HG03196 (cell line): ENCODE measurements around the gene CCDC197.

ENCODE experiments used
- ATAC-seq: cut with Tn5 transposase; IDR thresholded peaks from one replicate; pipeline ENCODE4 v1.9.1; 2021; ENCODE audit not compliant: unreplicated experiment

Gene CCDC197

DNA sequence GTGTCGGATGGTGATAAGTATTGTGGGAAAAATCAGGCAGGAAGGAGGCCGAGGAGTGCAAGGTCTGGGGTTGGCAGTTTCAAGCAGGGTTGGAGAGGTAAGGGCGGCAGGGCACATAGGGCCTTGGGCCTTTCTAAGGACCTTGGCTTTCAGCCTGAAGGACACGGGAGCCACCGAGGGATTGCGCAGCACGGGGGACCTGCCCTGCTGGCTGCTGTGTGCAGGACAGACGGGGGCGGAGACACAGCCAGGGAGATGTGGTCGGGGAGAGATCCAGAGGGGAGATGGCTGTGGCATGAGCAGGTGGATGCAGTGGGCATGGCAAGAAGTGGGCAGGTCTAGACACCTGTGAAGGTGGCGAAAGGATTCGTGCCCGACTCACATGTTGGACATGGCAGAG lies 43.7 kb downstream of the CCDC197 start:
- no peak for ATAC-seq

DNA sequence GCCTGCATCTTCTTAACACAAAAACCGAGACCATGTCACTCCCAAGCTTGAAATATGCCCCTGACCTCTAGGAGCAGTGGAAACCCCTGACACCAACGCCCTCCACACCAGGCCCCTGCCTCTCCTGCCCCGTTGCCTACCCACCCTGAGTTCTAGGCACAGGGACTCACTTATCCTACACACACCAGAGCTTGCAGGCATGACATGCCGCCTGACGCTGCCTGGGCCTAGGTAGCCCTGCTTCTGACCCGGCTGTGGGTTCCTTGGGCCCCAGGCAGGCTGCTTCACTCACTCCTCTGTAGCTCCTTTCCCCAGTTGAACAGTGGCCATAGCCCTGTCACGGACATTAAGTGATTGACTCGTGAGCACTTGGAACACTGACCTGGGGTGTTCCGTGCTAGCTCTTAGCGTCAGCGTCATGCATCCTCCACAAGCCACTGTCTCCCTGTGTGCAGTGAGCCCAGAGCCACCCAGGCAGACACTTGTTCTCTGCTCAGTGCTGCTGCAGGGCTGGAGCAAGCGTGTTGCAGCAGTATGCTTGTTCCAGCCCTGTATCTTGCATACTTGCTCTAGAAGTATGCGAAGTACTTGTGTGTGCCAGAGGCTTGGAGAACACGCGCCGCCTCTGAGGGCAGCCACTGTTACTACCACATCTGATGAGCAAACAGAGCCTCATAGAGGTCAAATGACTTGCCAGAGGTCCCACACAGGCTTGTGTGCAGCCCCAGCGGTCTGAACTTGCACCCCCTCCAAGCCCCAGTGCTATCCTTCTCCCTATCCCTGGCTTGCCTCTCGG lies 44.6 kb downstream of the CCDC197 start:
- ATAC-seq: no peak

DNA sequence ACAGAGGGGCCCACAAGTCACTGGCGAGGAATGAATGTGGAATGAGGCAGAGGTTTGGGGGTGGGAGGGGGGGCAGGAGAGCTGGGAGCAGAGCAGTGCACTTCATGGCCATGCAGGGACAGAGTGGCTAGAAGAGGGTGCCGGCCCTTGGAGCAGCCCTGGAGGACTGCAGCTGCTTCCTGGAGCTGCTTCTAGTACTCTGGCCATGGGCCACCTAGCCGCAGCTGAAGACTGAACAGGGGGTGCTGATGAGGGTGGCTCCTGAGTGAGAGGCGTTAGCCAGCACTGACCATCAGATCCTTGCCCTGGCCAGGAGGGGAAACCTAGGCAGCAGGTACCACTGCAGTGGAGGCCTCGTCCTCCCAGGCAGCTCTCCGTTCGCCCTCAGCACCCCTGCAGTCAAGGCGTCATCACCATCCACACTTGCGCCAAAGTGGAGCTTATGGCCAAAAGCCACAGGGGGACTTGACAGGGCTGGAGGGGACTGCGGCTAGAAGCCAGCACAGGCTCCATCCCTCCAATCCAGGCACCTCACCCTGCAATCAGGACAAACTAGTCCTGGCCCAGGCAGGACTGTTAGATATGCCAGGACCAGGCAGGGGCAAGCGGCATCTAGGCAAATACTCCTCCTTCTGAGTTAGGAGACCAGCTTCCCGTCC lies 45.5 kb downstream of the CCDC197 start:
- ATAC-seq: no peak

DNA sequence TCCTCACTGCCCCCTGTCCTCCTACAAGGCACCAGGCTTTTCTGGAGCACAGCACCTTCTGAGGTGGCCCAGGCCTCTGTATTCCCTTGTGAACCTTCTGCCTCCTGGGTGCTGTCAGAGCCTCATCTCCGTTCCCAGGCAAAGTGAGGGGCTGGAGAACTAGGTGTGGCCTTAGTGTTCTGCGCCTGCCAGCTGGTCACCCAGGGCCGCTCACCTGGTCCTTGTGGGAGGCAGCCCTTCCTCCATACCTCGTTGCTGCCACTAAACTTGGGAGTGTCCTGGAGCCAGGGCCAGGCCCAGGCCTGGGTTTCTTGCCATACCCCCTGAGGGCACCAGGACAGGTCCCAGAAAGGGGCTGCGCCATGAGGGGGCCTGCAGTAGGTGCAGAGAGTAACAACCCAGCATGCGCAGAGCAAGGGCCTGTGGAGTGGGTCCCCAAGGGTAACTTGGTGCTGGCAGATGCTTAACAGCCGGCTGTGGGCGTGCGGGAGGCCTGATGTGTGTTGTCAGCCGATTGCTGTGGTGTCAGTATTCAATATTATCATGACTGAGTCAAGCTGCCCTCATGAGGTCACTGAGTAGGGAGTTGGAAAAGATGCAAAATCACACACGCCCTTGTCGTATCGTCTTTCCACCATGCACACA lies 46.1 kb downstream of the CCDC197 start:
- ATAC-seq: no peak

DNA sequence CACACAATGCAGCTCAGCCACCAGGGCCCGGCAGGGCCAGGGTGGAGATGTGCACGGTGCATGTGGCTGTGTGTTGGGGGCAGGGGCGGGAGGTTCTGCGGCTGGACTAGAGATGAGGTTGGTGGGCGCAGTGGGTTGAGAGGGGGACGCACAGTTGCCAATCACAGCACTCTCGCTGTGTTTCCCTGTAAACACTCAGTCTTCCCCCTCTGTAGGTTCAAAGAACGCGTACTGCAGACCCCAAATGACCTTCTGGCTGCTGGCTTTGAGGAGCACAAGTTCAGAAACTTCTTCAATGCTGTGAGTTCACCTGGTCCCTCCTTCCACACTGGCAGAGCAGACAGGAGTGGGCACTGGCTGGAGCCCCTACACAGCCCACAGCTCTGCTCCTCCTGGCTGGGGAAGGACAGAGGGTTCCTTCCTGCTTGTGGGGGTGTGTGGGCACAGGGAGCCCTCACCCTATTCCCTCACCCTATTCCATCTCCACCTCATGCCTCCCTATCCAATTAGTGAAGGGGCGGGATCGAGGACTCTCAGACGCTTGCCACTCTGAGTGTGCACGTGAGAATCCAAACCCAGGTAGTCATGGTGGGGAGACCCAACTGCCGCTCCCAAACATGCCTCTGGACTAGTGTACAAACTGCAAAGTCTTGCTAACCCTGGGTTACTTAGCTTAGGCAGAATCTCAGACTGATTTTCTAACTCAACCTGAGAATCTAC lies 46.8 kb downstream of the CCDC197 start:
- ATAC-seq: no peak

DNA sequence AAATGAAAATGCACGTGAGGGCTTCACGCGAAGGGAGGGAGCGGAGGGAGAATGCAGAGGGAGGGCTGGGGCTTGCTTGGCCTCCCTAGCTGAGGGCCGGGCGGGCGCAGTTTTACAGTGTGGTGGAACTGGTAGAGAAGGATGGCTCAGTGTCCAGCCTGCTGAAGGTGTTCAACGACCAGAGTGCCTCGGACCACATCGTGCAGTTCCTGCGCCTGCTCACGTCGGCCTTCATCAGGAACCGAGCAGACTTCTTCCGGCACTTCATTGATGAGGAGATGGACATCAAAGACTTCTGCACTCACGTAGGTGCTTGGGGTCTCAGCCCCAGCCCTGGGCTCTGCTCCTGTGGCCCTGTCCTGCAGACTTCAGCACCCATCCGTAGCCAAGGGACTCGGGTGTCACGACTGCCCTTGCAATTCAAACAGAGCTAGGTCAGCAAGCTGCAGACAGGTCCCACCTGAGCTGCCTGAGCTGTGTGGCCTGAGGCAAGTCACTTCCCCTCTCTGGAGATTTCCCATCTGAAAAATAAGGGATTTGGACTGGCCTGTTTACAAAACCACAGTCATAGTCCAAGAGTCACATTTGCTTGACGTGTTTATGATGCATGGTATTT lies 47.5 kb downstream of the CCDC197 start:
- no peak for ATAC-seq

DNA sequence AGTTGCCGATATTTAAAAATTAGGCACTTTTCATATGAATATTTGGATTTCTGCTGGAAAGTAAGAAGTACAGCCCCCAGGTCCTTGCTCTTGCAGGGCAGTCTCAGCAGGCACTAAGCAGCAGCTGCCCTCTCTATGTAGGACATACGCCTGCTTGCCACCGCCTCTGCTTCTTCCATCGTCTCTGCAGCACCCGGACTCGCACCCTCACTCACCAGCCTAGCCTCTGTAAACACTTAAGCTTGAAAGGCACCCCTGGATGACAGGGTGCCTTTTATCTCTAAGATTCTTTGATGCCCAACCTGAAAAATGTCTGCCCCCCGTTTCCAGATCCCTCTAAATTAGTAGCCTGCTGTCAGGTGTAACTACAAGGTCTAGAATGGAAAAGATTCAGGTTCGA lies 48.0 kb downstream of the CCDC197 start:
- no peak for ATAC-seq

DNA sequence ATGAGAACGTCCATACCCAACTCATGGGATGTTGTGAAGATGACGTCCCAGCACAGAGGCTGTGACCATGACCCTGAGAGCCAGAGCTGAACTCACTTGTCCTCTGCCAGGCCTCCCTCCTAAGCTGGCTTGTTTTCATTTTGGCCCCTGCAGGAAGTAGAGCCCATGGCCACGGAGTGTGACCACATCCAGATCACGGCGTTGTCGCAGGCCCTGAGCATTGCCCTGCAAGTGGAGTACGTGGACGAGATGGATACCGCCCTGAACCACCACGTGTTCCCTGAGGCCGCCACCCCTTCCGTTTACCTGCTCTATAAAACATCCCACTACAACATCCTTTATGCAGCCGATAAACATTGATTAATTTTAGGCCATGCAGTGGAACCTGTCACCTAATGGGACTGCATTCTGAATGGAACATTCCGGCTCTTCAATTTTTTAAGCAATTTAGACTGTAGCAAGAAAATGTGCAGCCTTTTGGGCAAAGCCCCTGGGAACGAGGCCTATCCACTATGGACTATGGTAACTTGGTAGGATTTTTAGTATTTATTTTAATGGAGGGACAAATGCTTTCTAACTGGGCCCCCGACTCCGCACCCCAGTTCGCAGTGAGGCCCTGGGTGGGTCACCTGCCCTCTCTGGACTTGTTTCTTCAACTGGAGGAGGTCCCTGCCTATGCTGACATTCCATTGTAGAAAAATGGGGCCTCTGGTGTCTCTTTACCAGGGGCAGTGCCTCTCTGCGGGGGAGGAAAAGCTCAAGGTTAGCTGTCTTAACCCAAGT lies 48.7 kb downstream of the CCDC197 start:
- ATAC-seq: no peak

DNA sequence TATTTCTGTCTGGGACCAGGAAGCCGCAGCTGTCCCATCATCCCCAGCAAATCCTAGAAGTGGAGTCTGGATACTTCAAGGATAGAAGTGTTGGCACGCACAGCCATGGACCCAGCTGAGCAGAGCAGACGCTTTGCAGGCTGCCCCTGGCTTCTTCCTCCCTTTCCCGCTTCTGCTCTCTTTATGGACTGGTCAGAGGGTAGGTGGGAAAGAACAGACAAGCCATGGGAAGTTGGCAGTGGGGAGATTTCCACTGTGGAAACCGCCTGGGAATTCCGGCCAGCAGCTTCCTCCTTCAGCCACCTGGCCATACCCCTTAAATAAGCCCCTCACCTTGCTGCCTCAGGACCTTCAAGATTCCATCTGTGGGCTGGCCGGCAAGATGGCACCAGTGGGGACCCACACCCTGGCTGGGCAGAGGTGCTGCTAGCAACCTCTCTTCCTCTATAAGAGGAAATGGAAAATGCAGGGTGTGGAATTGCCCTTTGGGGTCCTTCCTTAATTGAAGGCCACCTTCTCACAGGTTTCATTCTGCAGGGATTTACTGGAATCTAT lies 49.7 kb downstream of the CCDC197 start:
- no peak for ATAC-seq

DNA sequence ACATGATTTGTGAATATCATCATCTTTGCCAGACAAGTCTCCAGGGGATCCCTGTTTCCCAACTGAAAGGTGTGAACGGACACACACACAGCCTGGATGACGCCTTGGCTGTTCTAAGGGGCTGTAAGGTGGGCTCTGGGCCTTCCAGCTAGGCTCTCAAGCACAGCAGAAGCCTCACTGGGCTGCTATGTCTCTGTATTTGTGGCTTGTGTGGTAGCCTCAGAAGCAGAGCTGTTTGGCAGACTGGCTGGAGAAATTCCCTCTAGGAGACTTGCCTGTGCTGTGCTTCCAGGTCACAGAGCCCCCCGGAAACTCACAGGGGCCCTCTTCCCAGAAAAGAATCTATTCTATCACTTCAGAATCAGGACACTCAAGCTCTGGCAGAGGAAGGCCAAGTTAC lies 50.5 kb downstream of the CCDC197 start:
- ATAC-seq: no peak

DNA sequence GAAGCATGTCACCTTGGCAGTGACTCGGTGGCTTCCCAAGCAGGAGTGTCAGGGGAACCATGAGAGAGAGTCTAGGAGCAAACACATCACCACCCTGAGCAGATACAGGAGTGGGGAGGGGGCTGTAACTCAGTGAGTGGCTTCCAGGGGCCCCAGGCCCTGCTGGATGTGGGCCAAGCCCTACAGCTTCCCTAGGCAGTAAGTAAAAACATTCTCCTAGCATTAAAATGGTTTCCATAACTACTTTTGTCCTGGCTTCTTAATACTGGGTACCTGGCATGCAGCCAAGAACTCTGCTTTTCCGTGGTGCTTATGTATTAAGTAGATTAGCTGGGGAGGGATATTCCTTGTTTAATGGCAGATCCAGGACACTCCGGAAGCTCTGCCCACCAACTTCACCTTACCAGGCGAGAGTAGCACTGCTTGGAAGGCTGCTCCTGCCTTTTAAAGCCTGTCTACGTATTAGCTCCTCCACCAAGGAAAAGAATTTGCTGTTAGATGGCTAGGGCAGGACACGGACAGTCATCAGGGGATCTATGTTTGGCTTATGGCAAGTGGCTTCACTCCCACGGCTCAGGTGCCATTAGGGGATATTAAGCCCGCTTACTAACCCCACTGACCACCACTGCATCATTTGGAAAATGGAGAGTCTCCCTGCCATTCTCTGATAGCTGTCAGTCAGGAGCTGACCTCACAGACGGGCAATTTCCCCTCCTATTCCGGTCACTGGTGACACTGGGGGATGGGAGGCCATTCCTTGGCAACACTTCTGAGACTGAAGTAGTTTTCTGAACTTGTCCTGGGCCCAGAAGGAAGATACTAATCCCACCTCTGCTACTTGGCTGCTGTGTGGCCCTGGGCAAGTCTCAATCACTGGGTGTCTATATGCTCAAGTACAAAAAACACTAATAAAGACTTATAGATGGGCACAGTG lies 51.9 kb downstream of the CCDC197 start:
- ATAC-seq: no peak

DNA sequence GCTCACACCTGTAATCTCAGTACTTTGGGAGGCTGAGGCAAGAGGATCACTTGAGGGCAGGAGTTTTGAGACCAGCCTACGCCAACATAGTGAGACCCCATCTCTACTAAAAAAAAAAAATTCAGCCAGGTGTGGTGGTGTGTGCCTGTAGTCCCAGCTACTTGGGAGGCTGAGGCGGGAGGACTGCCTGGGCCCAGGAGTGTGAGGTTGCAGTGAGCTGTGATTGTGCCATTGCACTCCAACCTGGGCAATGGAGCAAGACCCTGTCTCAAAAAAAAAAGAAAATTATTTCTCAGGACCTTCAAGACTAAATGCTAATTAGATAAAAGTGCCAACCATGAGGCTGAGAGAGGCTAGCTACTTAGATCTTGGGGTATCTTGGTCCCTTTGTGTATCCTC lies 52.5 kb downstream of the CCDC197 start:
- no peak for ATAC-seq

DNA sequence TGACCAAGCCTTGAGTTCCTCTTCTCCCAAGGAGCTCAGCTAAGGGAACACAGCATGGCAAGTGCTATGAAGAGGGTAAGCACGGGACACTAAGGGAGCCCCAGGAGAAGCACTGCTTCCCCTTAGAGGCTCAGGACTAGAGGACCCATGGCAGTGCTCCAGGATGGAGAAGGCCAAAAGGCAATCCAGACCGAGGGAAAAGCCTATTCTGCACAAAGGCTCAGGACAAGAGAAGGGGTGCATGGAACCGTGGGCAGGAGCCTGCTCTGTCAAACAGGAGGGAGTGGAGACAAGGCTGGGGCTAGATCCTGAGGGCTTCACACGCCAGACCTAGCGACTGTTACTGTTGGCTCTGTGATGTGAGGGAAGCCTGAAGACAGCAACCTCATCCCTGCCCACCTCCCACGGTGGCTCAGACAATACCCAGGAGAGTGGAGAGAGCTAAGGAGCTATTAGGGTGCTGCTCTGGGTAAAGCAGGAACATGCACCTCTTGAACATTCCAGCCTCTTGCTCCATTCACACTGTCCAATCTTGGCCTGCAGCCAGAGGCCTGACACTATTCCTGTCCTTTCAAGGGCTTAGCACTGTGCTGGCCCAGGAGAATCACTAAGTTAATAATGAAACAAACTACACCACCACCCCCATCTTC lies 53.3 kb downstream of the CCDC197 start:
- no peak for ATAC-seq

DNA sequence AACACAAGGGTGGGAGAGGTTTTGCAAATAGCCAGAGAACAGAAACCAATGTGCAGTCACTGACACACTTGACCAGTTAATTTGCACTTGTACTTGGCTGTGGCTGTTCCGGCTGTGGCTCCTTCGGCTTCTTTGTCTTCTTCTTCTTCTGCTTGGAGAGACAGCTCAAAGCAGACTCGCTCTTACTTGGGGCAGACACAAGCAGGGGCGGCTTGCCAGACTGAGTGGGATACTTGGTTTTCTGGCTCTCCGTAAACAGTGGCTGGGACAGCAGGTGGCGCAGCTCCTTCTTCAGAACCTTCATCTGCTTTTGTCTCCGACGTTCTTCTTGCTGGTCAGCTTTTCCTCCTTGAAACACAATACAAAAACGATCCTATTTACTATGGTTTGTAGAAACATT lies 54.0 kb downstream of the CCDC197 start:
- ATAC-seq: no peak

DNA sequence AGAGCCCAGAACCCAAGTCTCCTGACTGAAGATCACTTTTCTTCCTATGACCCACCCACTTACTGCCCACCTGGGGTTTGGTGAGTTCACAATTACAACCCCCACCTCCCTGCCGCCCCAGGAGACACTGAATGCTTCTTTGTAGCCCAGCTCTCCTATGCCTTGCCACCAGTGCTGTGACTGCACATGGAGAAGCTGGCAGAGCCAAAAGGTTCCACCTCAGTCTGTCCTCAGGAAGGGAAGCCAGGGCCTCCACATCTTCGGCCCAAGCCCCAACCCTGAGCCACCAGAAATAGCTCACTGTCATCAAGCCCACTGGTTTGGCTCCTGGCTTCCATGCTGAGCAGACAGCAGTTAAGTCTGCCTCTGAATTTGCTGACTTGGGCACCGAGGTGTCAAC lies 54.7 kb downstream of the CCDC197 start:
- ATAC-seq: no peak

DNA sequence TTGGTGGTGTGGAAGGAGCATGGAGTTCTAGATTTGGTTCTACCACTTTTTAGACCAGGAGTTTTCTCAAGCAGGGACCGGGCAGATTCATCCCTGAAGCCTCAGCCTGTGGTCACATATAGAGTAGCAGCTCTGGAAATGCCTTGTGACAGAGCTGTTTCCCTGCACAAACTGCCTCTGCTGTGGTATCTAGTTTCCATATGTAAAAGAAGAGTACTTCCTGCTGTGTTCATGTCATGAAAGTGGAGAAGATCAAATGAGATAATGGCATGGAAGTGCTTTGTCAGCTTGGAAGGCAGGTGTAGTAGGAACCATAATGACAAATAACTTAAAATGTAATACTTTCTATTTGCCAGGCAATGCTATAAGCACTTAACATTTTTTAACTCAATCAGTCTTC lies 55.1 kb downstream of the CCDC197 start:
- no peak for ATAC-seq

DNA sequence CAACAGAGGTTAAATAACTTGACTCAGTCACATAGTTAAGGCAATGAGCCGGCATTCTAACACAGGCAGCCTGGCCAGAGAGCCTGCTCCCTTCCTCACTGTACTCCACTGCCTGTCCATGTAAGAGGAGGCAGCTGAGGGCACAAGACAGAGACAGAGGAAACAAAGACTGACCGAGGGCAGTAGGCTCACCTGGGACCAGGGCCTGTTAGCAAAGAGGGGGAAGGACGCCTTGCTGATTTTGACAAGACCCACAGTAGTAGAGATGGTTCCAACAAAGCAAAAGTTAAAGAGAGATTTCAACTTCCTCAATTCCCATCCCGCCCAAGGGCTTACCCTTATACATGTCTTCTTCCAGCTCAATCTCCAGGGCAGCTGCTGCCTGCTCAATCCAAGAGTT lies 55.6 kb downstream of the CCDC197 start:
- no peak for ATAC-seq

DNA sequence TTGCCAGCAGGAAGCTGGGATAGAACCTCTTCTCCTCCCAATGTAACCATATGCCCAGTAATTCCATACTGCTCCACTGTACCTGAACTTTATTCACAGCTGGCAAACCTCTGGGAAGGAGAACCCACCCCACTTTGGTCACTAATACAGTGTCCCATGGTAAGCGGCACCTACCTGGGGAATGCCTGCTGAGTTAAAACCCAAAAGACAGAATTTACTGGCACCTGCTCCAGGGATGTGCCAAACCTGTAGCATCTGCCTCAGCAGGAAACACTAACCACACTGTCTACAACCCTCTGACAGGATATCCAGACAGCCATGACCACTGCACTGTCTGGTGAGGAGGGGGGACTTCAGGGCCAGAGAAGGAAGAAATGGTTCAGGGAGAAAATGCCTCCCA lies 57.3 kb downstream of the CCDC197 start:
- no peak for ATAC-seq

DNA sequence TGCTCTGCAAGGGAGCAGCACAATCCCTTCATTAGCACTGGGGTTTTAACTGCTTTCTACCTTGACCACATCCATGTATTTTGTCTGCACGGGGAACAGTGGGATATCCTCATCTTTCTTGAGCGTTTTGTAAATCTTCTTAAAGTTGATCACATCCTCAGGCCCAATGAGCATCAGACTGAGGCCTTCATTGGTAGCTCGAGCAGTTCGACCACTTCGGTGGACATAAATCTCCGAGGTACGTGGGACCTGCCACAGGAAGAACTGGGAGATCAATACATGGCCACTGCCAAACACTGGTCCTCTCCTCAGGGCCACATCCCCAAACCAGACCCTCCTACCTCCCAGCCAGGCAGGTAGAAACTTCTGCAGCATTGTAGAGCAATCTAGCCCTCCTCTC lies 57.8 kb downstream of the CCDC197 start:
- ATAC-seq: no peak
